ENCODE data around the gene HNRNPM.

The HNRNPM gene

DNA sequence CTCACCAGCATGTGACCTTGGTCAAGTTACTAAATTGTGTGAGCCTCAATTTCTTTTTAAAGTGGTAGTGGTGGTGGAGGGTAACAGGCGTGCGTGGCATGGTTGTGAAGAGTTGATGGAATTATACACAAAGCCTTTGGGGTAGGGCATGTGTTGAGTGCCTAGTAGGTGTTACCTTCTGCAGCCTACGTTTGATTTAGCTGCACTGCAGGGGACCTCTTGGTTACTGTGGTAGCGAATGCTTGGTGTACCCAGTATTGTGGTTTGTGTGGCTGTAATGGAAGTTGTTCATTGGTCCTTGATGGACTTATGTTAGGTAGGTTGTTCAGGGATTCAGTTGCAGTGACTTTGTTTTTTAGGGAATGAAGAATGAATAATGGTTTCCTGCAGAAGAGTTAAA, 33.1 kb downstream of the HNRNPM start:
- FAIRE-seq = no peak

GRCh38 chr19:8478598-8478997, 33.8 kb downstream of the HNRNPM start:
- TF ChIP-seq POLR2A (IDR thresholded peaks at IDR 0.05; ENCODE audit: low read depth, low read length) = no peak
- no peak for DNase-seq (ENCODE audit: insufficient read length, low spot score)
- FAIRE-seq = no peak

More for the DNA sequence above, 33.1 kb downstream of the HNRNPM start:
- TF ChIP-seq POLR2A (IDR thresholded peaks at IDR 0.05; ENCODE audit: low read depth, low read length) = no peak
- no peak for DNase-seq (ENCODE audit: insufficient read length, low spot score)

DNA sequence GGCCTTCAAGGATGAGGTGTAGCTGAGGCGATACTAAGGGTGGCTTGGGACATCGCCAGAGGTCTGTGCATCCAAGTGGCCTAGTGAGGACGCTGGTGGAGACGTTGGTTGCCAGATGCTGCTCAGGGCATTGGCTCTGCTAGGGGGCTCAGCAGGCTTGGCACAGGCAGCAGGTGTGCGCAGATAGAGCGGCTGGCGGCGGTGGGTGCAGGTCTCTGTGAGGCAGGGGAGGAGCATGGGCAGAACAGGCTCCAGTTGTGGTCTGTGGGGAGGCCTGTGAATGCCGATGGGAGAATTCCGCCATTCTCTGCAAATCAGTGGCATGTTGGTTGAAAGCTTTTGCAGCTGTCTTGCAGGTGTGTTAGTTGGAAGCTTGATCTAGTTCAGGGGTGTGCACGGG, 36.4 kb downstream of the HNRNPM start:
- no peak for TF ChIP-seq POLR2A (IDR thresholded peaks at IDR 0.05; ENCODE audit: low read depth, low read length)
- DNase-seq (ENCODE audit: insufficient read length, low spot score) = no peak
- no peak for FAIRE-seq

GRCh38 chr19:8481616-8482015, 36.8 kb downstream of the HNRNPM start:
- no peak for TF ChIP-seq POLR2A (IDR thresholded peaks at IDR 0.05; ENCODE audit: low read depth, low read length)
- DNase-seq (ENCODE audit: insufficient read length, low spot score) (no peak), FAIRE-seq (no peak)

DNA sequence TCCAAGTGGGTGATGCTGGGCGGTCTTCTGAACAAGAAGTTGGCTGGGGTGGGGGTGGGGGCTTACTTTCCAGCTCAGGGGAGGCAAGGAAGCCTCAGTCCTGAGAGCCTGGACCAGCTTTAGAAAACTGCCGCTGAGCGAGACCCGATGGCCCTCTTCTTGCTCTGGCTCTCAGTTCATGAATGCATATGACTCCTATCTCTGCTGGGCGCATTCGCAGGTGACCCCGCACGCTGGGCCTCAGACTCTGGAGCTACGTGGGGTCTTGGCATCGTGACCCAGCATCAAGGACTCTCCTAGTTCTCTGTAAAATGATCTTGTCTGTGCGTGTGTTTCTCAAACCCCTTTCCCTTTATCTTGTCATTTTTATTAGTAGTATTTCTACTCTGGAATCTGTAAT, 37.9 kb downstream of the HNRNPM start:
- TF ChIP-seq POLR2A (IDR thresholded peaks at IDR 0.05; ENCODE audit: low read depth, low read length) = no peak
- no peak for FAIRE-seq
- no peak for DNase-seq (ENCODE audit: insufficient read length, low spot score)

GRCh38 chr19:8483165-8483564, 38.4 kb downstream of the HNRNPM start:
- no peak for TF ChIP-seq POLR2A (IDR thresholded peaks at IDR 0.05; ENCODE audit: low read depth, low read length)
- no peak for DNase-seq (ENCODE audit: insufficient read length, low spot score)
- FAIRE-seq = no peak

DNA sequence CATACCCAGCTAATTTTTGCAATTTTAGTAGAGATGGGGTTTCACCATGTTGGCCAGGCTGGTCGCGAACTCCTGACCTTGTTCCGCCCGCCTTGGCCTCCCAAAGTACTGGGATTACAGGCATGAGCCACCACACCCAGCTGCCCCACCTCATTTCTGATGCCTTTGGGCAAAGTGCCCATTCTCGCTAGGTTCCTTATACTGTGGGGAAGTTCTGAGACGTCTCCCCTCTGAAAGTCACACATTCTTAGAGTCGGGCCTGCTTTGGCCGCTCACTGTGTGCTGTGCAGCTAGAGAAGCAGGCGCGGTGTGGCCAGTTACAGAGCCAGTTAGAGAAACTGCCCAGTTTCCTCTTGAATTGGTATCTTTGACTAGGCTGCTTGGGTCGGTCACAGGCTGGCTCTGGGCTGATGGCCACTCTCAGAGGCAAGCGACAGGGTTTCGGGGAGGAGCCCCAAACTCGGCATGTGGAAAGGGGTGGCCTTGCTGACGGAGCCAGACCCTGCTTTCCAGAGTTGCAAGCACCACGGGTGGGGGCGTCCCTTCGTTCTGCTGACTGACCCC, 39.6 kb downstream of the HNRNPM start:
- no peak for FAIRE-seq
- no peak for DNase-seq (ENCODE audit: insufficient read length, low spot score)
- no peak for TF ChIP-seq POLR2A (IDR thresholded peaks at IDR 0.05; ENCODE audit: low read depth, low read length)

- FAIRE-seq = no peak
- no peak for TF ChIP-seq POLR2A (IDR thresholded peaks at IDR 0.05; ENCODE audit: low read depth, low read length)
- DNase-seq (ENCODE audit: insufficient read length, low spot score) = no peak
These were observed 41.0 kb downstream of the HNRNPM start for GRCh38 chr19:8485561-8486371.

DNA sequence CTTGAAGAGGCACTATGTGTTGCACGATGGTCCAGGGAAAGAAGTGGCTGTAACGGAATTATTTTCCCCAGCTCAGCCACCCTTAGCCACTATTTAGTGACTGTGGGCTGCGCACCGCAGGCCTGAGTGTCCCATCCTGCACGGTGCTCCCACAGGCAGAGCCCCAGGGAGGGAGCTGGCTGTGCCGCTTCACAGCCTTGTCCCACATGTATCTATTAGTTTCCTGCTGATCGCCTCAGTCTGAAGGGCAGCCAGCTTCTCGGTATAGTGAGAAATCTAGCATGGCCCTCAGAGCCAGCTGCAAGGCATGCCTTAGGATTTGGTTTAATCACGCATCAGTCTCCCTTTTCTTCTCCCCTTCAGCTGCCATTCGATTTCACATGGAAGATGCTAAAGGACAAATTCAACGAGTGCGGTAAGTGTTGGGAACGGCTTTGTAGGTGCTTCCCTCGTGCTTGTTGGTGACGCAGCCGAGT, 41.9 kb downstream of the HNRNPM start:
- FAIRE-seq (no peak), DNase-seq (ENCODE audit: insufficient read length, low spot score) (no peak)
- no peak for TF ChIP-seq POLR2A (IDR thresholded peaks at IDR 0.05; ENCODE audit: low read depth, low read length)

DNA sequence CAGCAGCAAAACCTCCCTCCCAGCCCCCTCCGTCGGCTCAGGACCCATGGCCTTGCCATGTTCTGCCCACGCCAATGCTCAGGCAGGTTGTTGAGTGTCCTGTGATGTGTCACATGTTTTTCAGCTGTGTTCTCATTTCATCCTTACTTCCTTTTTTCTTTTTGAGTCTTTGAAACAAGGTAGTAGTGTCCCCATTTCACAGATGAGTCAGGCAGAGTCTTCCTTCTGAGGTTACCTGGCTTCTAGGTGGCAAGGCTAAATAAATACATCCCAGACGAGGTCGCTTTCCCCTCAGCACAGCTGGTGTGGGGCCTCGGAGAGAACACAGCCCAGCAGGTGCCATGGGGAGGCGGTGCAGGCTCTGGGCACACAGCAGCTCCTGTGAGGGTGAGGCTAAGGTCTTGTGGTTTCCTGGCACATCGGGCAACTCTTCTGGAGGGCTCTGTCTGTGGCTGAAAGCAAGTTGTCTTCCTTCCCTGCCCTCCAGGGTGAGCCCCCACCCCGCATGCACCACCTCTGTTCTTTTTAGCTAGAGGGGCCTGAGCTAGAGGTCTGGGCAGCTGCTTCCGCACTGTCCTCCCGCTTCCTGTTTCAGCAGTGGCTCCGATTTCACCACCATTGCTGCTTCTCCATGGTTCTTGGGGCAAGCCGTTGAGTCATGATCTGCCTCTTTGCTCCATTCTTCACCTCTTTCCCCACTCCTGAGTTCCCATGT, 42.5 kb downstream of the HNRNPM start:
- DNase-seq (ENCODE audit: insufficient read length, low spot score) = no peak
- TF ChIP-seq POLR2A (IDR thresholded peaks at IDR 0.05; ENCODE audit: low read depth, low read length) = no peak
- FAIRE-seq = no peak

DNA sequence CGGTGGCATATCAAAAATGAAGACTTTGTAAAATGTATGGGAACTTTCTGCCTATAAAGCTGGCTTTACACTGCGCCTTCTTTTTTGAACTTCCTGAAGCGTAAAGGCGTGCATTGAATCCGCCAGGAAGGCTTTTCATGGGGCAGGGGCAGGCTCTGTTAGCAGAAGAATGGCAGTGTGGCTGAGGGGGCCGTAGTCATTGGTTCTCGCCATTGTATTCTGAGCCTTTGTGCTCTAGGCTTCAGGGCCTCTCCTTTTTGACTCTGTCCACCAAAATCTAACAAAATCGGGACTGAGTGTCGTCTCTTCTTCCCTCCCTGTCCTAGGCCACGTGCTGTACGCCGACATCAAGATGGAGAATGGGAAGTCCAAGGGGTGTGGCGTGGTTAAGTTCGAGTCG, 43.6 kb downstream of the HNRNPM start:
- no peak for TF ChIP-seq POLR2A (IDR thresholded peaks at IDR 0.05; ENCODE audit: low read depth, low read length)
- DNase-seq (ENCODE audit: insufficient read length, low spot score) = no peak
- no peak for FAIRE-seq

DNA sequence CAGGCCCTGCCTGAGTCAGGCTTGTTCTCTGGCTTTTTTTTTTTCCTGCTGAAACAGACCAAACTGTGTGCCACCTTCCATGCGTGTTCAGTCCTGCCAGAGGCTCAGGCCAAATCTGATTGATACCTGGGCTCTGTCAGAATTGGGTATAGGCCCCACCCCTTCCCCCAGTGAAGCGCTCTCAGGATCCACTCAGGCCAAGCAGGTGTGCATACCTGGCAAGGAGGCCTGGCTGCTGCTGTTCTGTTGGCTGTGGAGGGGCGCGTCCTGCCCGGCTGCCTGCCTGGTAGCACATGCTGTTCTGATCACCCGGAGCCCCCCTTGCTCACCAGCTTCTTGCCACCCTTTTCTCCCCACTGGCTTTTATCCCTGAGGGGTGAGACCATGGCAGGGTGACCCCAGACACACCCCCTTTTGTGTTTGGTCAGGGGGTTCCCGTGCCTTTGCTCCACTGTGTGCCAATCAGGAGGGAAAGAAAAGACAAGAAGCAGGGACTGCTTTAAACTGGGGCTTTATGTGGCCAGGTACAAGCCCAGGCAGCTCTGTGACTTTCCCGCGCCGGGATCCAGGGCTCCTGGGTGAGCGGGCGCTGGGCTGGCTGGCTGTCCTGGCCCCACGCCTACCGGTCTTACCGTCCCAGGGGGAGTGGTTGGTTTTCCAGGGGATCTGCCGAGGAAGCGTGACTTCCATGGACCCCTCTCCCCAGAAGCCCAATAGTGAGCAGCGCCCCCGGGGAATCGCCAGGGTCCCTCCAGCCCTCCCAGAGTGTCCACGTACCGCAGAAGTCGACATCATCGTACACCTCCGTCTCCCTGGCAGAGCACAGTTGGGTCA, 45.0 kb downstream of the HNRNPM start:
- FAIRE-seq (no peak), DNase-seq (ENCODE audit: insufficient read length, low spot score) (no peak)
- no peak for TF ChIP-seq POLR2A (IDR thresholded peaks at IDR 0.05; ENCODE audit: low read depth, low read length)

DNA sequence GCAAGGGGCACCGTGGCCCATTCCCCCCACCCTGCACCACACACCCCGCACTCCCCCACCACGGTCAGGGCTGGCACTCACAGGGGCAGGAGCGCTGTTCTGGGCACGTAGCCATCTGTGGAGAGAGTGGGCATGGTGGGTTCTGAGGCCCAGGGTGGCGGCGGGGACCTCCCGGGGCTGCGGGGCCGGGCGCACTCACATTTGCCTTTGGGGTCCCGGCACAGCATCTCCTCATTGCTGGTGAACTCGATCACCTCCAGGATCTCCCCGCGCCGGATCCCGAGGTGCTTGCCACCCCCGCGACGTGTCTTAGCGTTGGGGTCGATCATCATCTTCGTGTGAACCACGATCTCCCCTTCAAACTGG, 45.6 kb downstream of the HNRNPM start:
- FAIRE-seq = no peak
- no peak for DNase-seq (ENCODE audit: insufficient read length, low spot score)
- TF ChIP-seq POLR2A (IDR thresholded peaks at IDR 0.05; ENCODE audit: low read depth, low read length) = no peak

- no peak for DNase-seq (ENCODE audit: insufficient read length, low spot score)
- TF ChIP-seq POLR2A (IDR thresholded peaks at IDR 0.05; ENCODE audit: low read depth, low read length) = no peak
- FAIRE-seq = no peak
These were observed 46.1 kb downstream of the HNRNPM start for GRCh38 chr19:8490873-8491272.

Data from H54 (cell line).